GM12872 (cell line): ENCODE results near the gene BICD1.

ENCODE experiments used
- CTCF ChIP-seq: IDR thresholded peaks from 3 replicates; pipeline ENCODE4 v1.5.1; 2011; ENCODE audit warnings: low read depth, mild to moderate bottlenecking, low read length, moderate library complexity; ENCODE audit not compliant: insufficient read depth

The BICD1 gene

GRCh38 chr12:32248441-32249140 is 141.9 kb downstream of the BICD1 start:
- TF ChIP-seq CTCF: no peak

- TF ChIP-seq CTCF: no peak
Observed at GRCh38 chr12:32249777-32250176, 143.1 kb downstream of the BICD1 start.

- TF ChIP-seq CTCF: no peak
Observed at GRCh38 chr12:32252199-32253073, 145.8 kb downstream of the BICD1 start.

- TF ChIP-seq CTCF: no peak
Observed at GRCh38 chr12:32253154-32253790, 146.6 kb downstream of the BICD1 start.

GRCh38 chr12:32254260-32254956 is 147.8 kb downstream of the BICD1 start:
- TF ChIP-seq CTCF: no peak

- no peak for TF ChIP-seq CTCF
Observed at GRCh38 chr12:32255588-32255987, 148.9 kb downstream of the BICD1 start.
